HepG2 (cell line): ENCODE data around the gene FTL. TPM values are rescaled to one million over a fixed set of nuclear protein-coding genes. Genes with fewer than 3 reads are reported as not detected.

Experiments
- DPF2 ChIP-seq: sonication (generic); formaldehyde crosslinking; IDR thresholded peaks from 2 replicates; pipeline ENCODE4 v1.4.0; 2020; ENCODE audit warnings: mild to moderate bottlenecking, low read depth, missing genetic modification reagents, borderline replicate concordance
- GABPA ChIP-seq, 2 experiments: IDR thresholded peaks; 2 replicates each; pipeline ENCODE4 v1.6.1; 2011 to 2016; ENCODE audit warnings: low read depth in 2 of 2, low read length in 1 of 2, missing biosample characterization in 1 of 2, missing genetic modification characterization in 1 of 2
- GATA4 ChIP-seq: sonication (generic); IDR thresholded peaks from 2 replicates; pipeline ENCODE4 v1.6.1; 2016; ENCODE audit warnings: antibody characterized with exemption, low read depth, borderline replicate concordance
- GMEB1 ChIP-seq: sonication (generic); formaldehyde crosslinking; IDR thresholded peaks from 2 replicates; pipeline ENCODE4 v1.5.1; 2020; ENCODE audit warnings: missing genetic modification reagents, mild to moderate bottlenecking, borderline replicate concordance
- HMGXB3 ChIP-seq: sonication (generic); formaldehyde crosslinking; IDR thresholded peaks from 2 replicates; pipeline ENCODE4 v1.4.0; 2020; ENCODE audit warnings: missing genetic modification reagents, borderline replicate concordance
- KDM2A ChIP-seq: sonication (generic); formaldehyde crosslinking; IDR thresholded peaks from 2 replicates; pipeline ENCODE4 v1.4.0; 2020; ENCODE audit warnings: low read depth, missing genetic modification reagents, borderline replicate concordance
- NFRKB ChIP-seq: fragments of 450-650 bp; IDR thresholded peaks from 2 replicates; pipeline ENCODE4 v1.6.1; 2017
- TERF1 ChIP-seq: sonication (generic); formaldehyde crosslinking; IDR thresholded peaks from 2 replicates; pipeline ENCODE4 v1.8.0; 2022; ENCODE audit warnings: mild to moderate bottlenecking, missing genetic modification reagents, moderate library complexity
- ZNF296 ChIP-seq: sonication (generic); formaldehyde crosslinking; conservative IDR thresholded peaks from 2 replicates; pipeline ENCODE4 v1.5.0; 2020; ENCODE audit warnings: mild to moderate bottlenecking, missing genetic modification reagents
- ZNF510 ChIP-seq: sonication (generic); formaldehyde crosslinking; IDR thresholded peaks from 2 replicates; pipeline ENCODE4 v1.4.0; 2020; ENCODE audit warnings: low read depth, mild to moderate bottlenecking, missing genetic modification reagents
- ZNF567 ChIP-seq: sonication (generic); formaldehyde crosslinking; IDR thresholded peaks from 2 replicates; pipeline ENCODE4 v1.8.1; 2023; ENCODE audit warnings: mild to moderate bottlenecking, missing genetic modification reagents, borderline replicate concordance
- ZNF570 ChIP-seq: sonication (generic); formaldehyde crosslinking; IDR thresholded peaks from 2 replicates; pipeline ENCODE4 v1.4.0; 2020; ENCODE audit warnings: mild to moderate bottlenecking, missing genetic modification reagents, borderline replicate concordance
- ZNF678 ChIP-seq: sonication (generic); formaldehyde crosslinking; IDR thresholded peaks from 2 replicates; pipeline ENCODE4 v1.4.0; 2020; ENCODE audit warnings: mild to moderate bottlenecking, missing genetic modification reagents
- polyA plus RNA-seq, 8 experiments: library from polyadenylated mRNA; depleted of rRNA in 3 of 8; stranded (reverse) in 7 of 8; unstranded in 1 of 8; fragments of >200 nt; fragmentation: Illumina TruSeq in 4 of 8; extraction: Trizol in 4 of 8; gene quantifications; 2 replicates each; pipeline versions ENCODE4 v1.2.1 to v1.2.3, GENCODE V29; 2011 to 2016; ENCODE audit warnings: low read depth in 4 of 8, missing spikeins in 1 of 8, mixed read lengths in 1 of 8; ENCODE audit not compliant: insufficient read depth in 1 of 8
- total RNA-seq, 5 experiments: library from RNA; depleted of rRNA; stranded (reverse); fragments of >200 nt; fragmentation: Illumina TruSeq; extraction: Trizol; gene quantifications; 2 replicates each; pipeline ENCODE4 v1.2.3, GENCODE V29; 2016; ENCODE audit warnings: low read depth in 1 of 5
- TF ChIP-seq, protein P1 (sequence below): sonication (generic); formaldehyde crosslinking; IDR thresholded peaks from 2 replicates; pipeline ENCODE4 v1.4.0; 2020; ENCODE audit warnings: missing genetic modification reagents
- TF ChIP-seq, protein P2 (sequence below): sonication (generic); formaldehyde crosslinking; IDR thresholded peaks from 2 replicates; pipeline ENCODE4 v1.5.0; 2020; ENCODE audit warnings: mild to moderate bottlenecking, low read depth, missing genetic modification reagents, borderline replicate concordance

The FTL gene
- total and polyA plus RNA-seq, 2 of the 13 experiments (the other 11 are each of a cell fraction or from before 2014, with no cell fraction given) = 2,721 to 8,800 TPM

- TF ChIP-seq GATA4 (peak; percentile 58; the same call in 1 of the 2 replicates), NFRKB (no peak), ZNF296 (CRISPR knock-in tag) (no peak), TERF1 (CRISPR knock-in tag) (peak; percentile 67; the same call in 1 of the 2 replicates), GMEB1 (no peak), ZNF567 (CRISPR knock-in tag) (peak; percentile 66; the same call in 1 of the 2 replicates), GABPA (IDR thresholded peaks at IDR 0.05; ENCODE audit: low read depth, low read length) (no peak), GABPA (CRISPR knock-in tag; IDR thresholded peaks at IDR 0.05; ENCODE audit: low read depth) (peak; percentile 21; the same call in 1 of the 2 replicates), HMGXB3 (CRISPR knock-in tag) (no peak), ZNF510 (CRISPR knock-in tag) (no peak), KDM2A (peak; percentile 82), ZNF678 (CRISPR knock-in tag) (no peak), DPF2 (CRISPR knock-in tag) (no peak), ZNF570 (no peak)
- TF ChIP-seq, protein P1, sequence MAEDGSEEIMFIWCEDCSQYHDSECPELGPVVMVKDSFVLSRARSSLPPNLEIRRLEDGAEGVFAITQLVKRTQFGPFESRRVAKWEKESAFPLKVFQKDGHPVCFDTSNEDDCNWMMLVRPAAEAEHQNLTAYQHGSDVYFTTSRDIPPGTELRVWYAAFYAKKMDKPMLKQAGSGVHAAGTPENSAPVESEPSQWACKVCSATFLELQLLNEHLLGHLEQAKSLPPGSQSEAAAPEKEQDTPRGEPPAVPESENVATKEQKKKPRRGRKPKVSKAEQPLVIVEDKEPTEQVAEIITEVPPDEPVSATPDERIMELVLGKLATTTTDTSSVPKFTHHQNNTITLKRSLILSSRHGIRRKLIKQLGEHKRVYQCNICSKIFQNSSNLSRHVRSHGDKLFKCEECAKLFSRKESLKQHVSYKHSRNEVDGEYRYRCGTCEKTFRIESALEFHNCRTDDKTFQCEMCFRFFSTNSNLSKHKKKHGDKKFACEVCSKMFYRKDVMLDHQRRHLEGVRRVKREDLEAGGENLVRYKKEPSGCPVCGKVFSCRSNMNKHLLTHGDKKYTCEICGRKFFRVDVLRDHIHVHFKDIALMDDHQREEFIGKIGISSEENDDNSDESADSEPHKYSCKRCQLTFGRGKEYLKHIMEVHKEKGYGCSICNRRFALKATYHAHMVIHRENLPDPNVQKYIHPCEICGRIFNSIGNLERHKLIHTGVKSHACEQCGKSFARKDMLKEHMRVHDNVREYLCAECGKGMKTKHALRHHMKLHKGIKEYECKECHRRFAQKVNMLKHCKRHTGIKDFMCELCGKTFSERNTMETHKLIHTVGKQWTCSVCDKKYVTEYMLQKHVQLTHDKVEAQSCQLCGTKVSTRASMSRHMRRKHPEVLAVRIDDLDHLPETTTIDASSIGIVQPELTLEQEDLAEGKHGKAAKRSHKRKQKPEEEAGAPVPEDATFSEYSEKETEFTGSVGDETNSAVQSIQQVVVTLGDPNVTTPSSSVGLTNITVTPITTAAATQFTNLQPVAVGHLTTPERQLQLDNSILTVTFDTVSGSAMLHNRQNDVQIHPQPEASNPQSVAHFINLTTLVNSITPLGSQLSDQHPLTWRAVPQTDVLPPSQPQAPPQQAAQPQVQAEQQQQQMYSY (CRISPR knock-in tag) = peak; percentile 68; the same call in 1 of the 2 replicates
- TF ChIP-seq, protein P2, sequence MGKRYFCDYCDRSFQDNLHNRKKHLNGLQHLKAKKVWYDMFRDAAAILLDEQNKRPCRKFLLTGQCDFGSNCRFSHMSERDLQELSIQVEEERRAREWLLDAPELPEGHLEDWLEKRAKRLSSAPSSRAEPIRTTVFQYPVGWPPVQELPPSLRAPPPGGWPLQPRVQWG (CRISPR knock-in tag) = no peak
Observed at GRCh38 chr19:48967346-48968178, 2.5 kb downstream of the FTL start (continued).
